ENCODE results near the gene CNDP1. TPM values are rescaled to one million over a fixed set of nuclear protein-coding genes. Genes with fewer than 3 reads are reported as not detected.

CNDP1 gene
- polyA plus RNA-seq, 1 experiment: not detected

GRCh38 chr18:74630804-74631203 lies 96.5 kb downstream of the CNDP1 start:
- no peak overlapping the region for H3K4me3 ChIP-seq (ENCODE audit: low read depth, low read length)
- no peak for DNase-seq (ENCODE audit: low read depth)
- POLR2A ChIA-PET: no interaction called here
- CTCF ChIA-PET: interaction anchor here (0.6 kb wide), 1 partner anchor 857 kb away, joined by 3 read pairs; no protein-coding TSS in a partner anchor
- no peaks in the 10 kb centered on the region for H3K27me3 ChIP-seq (ENCODE audit: control insufficient read depth, insufficient read depth, low read length)
- TF ChIP-seq, protein P1, sequence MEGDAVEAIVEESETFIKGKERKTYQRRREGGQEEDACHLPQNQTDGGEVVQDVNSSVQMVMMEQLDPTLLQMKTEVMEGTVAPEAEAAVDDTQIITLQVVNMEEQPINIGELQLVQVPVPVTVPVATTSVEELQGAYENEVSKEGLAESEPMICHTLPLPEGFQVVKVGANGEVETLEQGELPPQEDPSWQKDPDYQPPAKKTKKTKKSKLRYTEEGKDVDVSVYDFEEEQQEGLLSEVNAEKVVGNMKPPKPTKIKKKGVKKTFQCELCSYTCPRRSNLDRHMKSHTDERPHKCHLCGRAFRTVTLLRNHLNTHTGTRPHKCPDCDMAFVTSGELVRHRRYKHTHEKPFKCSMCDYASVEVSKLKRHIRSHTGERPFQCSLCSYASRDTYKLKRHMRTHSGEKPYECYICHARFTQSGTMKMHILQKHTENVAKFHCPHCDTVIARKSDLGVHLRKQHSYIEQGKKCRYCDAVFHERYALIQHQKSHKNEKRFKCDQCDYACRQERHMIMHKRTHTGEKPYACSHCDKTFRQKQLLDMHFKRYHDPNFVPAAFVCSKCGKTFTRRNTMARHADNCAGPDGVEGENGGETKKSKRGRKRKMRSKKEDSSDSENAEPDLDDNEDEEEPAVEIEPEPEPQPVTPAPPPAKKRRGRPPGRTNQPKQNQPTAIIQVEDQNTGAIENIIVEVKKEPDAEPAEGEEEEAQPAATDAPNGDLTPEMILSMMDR (IDR thresholded peaks at IDR 0.05; ENCODE audit: insufficient read depth, low read depth, low read length): no peak
- no peaks in the 10 kb centered on the region for H3K36me3 ChIP-seq (ENCODE audit: control insufficient read depth, insufficient read depth, low read length)

- TF ChIP-seq, protein P1 (IDR thresholded peaks at IDR 0.05; ENCODE audit: insufficient read depth, low read depth, low read length): no peak
- DNase-seq (ENCODE audit: low read depth): no peak
- no peaks in the 10 kb centered on the region for H3K27me3 ChIP-seq (ENCODE audit: control insufficient read depth, insufficient read depth, low read length)
- ChIA-PET POLR2A (no interaction called here), CTCF (interaction anchor here (0.6 kb wide), 1 partner anchor 856 kb away, joined by 3 read pairs; no protein-coding TSS in a partner anchor)
- no peaks in the 10 kb centered on the region for H3K36me3 ChIP-seq (ENCODE audit: control insufficient read depth, insufficient read depth, low read length)
- H3K4me3 ChIP-seq (ENCODE audit: low read depth, low read length): no peak overlapping the region
Measured at GRCh38 chr18:74631212-74631611, 96.9 kb downstream of the CNDP1 start.

- Histone ChIP-seq H3K36me3 (ENCODE audit: control insufficient read depth, insufficient read depth, low read length) (no peaks in the 10 kb centered on the region), H3K27me3 (ENCODE audit: control insufficient read depth, insufficient read depth, low read length) (no peaks in the 10 kb centered on the region), H3K4me3 (ENCODE audit: low read depth, low read length) (no peak overlapping the region)
- POLR2A ChIA-PET: no interaction called here
- TF ChIP-seq, protein P1 (IDR thresholded peaks at IDR 0.05; ENCODE audit: insufficient read depth, low read depth, low read length): no peak
- DNase-seq (ENCODE audit: low read depth): peak; percentile 75
- CTCF ChIA-PET: interaction anchor here (1.2 kb wide), 1 partner anchor 20 kb away, joined by 3 read pairs; no protein-coding TSS in a partner anchor
Measured at GRCh38 chr18:74631623-74632350, 97.5 kb downstream of the CNDP1 start.

DNA sequence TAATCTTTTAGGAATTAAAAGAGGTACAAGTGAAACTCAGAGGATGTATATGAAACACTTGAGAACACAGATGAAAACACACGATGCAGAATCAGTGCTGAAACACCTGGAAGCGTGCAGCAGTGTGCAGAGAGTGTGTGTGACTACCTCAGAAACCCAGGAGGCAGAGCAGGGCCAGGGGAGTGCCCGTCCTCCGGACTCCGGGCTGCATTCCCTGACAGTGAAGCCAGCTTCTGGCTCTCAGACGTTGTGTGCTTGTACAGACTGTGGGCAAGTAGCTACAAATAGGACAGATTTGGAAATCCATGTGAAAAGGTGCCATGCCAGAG lies 98.0 kb downstream of the CNDP1 start:
- no peaks in the 10 kb centered on the region for H3K36me3 ChIP-seq (ENCODE audit: control insufficient read depth, insufficient read depth, low read length)
- H3K27me3 ChIP-seq (ENCODE audit: control insufficient read depth, insufficient read depth, low read length): no peaks in the 10 kb centered on the region
- ChIA-PET CTCF (interaction anchor here (1.2 kb wide), 1 partner anchor 20 kb away, joined by 3 read pairs; no protein-coding TSS in a partner anchor), POLR2A (no interaction called here)
- DNase-seq (ENCODE audit: low read depth): no peak
- H3K4me3 ChIP-seq (ENCODE audit: low read depth, low read length): no peak overlapping the region
- TF ChIP-seq, protein P1 (IDR thresholded peaks at IDR 0.05; ENCODE audit: insufficient read depth, low read depth, low read length): no peak

- POLR2A ChIA-PET: no interaction called here
- TF ChIP-seq, protein P1 (IDR thresholded peaks at IDR 0.05; ENCODE audit: insufficient read depth, low read depth, low read length): no peak
- no peaks in the 10 kb centered on the region for H3K27me3 ChIP-seq (ENCODE audit: control insufficient read depth, insufficient read depth, low read length)
- no peak overlapping the region for H3K4me3 ChIP-seq (ENCODE audit: low read depth, low read length)
- DNase-seq (ENCODE audit: low read depth): no peak
- CTCF ChIA-PET: interaction anchor here (1.2 kb wide), 1 partner anchor 19 kb away, joined by 3 read pairs; no protein-coding TSS in a partner anchor
- no peaks in the 10 kb centered on the region for H3K36me3 ChIP-seq (ENCODE audit: control insufficient read depth, insufficient read depth, low read length)
Measured at GRCh38 chr18:74632856-74633255, 98.6 kb downstream of the CNDP1 start.
